H1 (cell line): Measurements from ENCODE around the gene FOXP4.

Source experiments
- CREB1 ChIP-seq: IDR thresholded peaks from 2 replicates; pipeline ENCODE4 v1.6.1; 2012; ENCODE audit warnings: inconsistent platforms
- GTF2F1 ChIP-seq: IDR thresholded peaks from 2 replicates; pipeline ENCODE4 v1.6.1; 2012; ENCODE audit warnings: low read depth, low read length, improper control_type of control experiment, borderline replicate concordance
- RAD21 ChIP-seq, 2 experiments: IDR thresholded peaks in 1 of 2; conservative IDR thresholded peaks in 1 of 2; 2 replicates each; pipeline ENCODE4 v1.6.1; 2011; ENCODE audit warnings: low read depth in 2 of 2, low read length in 2 of 2, improper control_type of control experiment in 1 of 2, inconsistent platforms in 1 of 2, mild to moderate bottlenecking in 1 of 2, moderate library complexity in 1 of 2
- RXRA ChIP-seq: IDR thresholded peaks from 2 replicates; pipeline ENCODE4 v1.6.1; 2011; ENCODE audit warnings: low read depth, mild to moderate bottlenecking, low read length, moderate library complexity; ENCODE audit not compliant: insufficient read depth
- ZNF274 ChIP-seq: IDR thresholded peaks from 2 replicates; pipeline ENCODE4 v1.7.0; 2012; ENCODE audit warnings: low read length, borderline replicate concordance; ENCODE audit errors: extremely low read depth
- TF ChIP-seq, protein P1 (sequence below), 3 experiments: IDR thresholded peaks; 1 replicate in 2 of 3; 2 replicates in 1 of 3; pipeline versions ENCODE4 v1.5.1 to v1.6.1; 2011; ENCODE audit warnings: low read length in 3 of 3, mild to moderate bottlenecking in 3 of 3, inconsistent platforms in 2 of 3, low read depth in 1 of 3, moderate library complexity in 1 of 3; ENCODE audit not compliant: insufficient read depth in 1 of 3; ENCODE audit errors: control extremely low read depth in 1 of 3
- TF ChIP-seq, protein P2 (sequence below): fragments of 300-600 bp; sonication (generic); IDR thresholded peaks from 2 replicates; pipeline ENCODE4 v1.7.1; 2012; ENCODE audit warnings: low read length, moderate library complexity, mild to moderate bottlenecking, inconsistent platforms; ENCODE audit not compliant: insufficient replicate concordance

GRCh38 chr6:41623330-41623729 lies 77.1 kb downstream of the FOXP4 start:
- TF ChIP-seq, protein P1, sequence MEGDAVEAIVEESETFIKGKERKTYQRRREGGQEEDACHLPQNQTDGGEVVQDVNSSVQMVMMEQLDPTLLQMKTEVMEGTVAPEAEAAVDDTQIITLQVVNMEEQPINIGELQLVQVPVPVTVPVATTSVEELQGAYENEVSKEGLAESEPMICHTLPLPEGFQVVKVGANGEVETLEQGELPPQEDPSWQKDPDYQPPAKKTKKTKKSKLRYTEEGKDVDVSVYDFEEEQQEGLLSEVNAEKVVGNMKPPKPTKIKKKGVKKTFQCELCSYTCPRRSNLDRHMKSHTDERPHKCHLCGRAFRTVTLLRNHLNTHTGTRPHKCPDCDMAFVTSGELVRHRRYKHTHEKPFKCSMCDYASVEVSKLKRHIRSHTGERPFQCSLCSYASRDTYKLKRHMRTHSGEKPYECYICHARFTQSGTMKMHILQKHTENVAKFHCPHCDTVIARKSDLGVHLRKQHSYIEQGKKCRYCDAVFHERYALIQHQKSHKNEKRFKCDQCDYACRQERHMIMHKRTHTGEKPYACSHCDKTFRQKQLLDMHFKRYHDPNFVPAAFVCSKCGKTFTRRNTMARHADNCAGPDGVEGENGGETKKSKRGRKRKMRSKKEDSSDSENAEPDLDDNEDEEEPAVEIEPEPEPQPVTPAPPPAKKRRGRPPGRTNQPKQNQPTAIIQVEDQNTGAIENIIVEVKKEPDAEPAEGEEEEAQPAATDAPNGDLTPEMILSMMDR (IDR thresholded peaks at IDR 0.05; ENCODE audit: control extremely low read depth in 1 of 3, insufficient read depth in 1 of 3, low read depth in 1 of 3, low read length in 3 of 3): no peak
- TF ChIP-seq RAD21 (IDR thresholded peaks at IDR 0.05 in 1 of 2, conservative IDR thresholded peaks at IDR 0.05 in 1 of 2; ENCODE audit: low read depth in 2 of 2, low read length in 2 of 2) (no peak), CREB1 (no peak), ZNF274 (no peak), RXRA (no peak), GTF2F1 (no peak)
- TF ChIP-seq, protein P2, sequence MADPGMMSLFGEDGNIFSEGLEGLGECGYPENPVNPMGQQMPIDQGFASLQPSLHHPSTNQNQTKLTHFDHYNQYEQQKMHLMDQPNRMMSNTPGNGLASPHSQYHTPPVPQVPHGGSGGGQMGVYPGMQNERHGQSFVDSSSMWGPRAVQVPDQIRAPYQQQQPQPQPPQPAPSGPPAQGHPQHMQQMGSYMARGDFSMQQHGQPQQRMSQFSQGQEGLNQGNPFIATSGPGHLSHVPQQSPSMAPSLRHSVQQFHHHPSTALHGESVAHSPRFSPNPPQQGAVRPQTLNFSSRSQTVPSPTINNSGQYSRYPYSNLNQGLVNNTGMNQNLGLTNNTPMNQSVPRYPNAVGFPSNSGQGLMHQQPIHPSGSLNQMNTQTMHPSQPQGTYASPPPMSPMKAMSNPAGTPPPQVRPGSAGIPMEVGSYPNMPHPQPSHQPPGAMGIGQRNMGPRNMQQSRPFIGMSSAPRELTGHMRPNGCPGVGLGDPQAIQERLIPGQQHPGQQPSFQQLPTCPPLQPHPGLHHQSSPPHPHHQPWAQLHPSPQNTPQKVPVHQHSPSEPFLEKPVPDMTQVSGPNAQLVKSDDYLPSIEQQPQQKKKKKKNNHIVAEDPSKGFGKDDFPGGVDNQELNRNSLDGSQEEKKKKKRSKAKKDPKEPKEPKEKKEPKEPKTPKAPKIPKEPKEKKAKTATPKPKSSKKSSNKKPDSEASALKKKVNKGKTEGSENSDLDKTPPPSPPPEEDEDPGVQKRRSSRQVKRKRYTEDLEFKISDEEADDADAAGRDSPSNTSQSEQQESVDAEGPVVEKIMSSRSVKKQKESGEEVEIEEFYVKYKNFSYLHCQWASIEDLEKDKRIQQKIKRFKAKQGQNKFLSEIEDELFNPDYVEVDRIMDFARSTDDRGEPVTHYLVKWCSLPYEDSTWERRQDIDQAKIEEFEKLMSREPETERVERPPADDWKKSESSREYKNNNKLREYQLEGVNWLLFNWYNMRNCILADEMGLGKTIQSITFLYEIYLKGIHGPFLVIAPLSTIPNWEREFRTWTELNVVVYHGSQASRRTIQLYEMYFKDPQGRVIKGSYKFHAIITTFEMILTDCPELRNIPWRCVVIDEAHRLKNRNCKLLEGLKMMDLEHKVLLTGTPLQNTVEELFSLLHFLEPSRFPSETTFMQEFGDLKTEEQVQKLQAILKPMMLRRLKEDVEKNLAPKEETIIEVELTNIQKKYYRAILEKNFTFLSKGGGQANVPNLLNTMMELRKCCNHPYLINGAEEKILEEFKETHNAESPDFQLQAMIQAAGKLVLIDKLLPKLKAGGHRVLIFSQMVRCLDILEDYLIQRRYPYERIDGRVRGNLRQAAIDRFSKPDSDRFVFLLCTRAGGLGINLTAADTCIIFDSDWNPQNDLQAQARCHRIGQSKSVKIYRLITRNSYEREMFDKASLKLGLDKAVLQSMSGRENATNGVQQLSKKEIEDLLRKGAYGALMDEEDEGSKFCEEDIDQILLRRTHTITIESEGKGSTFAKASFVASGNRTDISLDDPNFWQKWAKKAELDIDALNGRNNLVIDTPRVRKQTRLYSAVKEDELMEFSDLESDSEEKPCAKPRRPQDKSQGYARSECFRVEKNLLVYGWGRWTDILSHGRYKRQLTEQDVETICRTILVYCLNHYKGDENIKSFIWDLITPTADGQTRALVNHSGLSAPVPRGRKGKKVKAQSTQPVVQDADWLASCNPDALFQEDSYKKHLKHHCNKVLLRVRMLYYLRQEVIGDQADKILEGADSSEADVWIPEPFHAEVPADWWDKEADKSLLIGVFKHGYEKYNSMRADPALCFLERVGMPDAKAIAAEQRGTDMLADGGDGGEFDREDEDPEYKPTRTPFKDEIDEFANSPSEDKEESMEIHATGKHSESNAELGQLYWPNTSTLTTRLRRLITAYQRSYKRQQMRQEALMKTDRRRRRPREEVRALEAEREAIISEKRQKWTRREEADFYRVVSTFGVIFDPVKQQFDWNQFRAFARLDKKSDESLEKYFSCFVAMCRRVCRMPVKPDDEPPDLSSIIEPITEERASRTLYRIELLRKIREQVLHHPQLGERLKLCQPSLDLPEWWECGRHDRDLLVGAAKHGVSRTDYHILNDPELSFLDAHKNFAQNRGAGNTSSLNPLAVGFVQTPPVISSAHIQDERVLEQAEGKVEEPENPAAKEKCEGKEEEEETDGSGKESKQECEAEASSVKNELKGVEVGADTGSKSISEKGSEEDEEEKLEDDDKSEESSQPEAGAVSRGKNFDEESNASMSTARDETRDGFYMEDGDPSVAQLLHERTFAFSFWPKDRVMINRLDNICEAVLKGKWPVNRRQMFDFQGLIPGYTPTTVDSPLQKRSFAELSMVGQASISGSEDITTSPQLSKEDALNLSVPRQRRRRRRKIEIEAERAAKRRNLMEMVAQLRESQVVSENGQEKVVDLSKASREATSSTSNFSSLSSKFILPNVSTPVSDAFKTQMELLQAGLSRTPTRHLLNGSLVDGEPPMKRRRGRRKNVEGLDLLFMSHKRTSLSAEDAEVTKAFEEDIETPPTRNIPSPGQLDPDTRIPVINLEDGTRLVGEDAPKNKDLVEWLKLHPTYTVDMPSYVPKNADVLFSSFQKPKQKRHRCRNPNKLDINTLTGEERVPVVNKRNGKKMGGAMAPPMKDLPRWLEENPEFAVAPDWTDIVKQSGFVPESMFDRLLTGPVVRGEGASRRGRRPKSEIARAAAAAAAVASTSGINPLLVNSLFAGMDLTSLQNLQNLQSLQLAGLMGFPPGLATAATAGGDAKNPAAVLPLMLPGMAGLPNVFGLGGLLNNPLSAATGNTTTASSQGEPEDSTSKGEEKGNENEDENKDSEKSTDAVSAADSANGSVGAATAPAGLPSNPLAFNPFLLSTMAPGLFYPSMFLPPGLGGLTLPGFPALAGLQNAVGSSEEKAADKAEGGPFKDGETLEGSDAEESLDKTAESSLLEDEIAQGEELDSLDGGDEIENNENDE: no peak
